Fibroblast of pulmonary artery (primary cell): Measurements from ENCODE around the gene ZNF548.

Experiments
- DNase-seq: peaks from one replicate; pipeline ENCODE4 v3.0.0-alpha.2; 2010; ENCODE audit warnings: low read depth
- H3K4me3 ChIP-seq: replicated peaks from 2 replicates; pipeline ENCODE4 v1.5.1; 2011; ENCODE audit warnings: low read depth, mild to moderate bottlenecking, control low read depth, low read length, moderate library complexity
- TF ChIP-seq, protein P1 (sequence below): IDR thresholded peaks from 2 replicates; pipeline ENCODE4 v1.5.1; 2011; ENCODE audit warnings: mild to moderate bottlenecking, control low read depth, low read length, inconsistent platforms; ENCODE audit errors: missing control alignments

Gene ZNF548

DNA sequence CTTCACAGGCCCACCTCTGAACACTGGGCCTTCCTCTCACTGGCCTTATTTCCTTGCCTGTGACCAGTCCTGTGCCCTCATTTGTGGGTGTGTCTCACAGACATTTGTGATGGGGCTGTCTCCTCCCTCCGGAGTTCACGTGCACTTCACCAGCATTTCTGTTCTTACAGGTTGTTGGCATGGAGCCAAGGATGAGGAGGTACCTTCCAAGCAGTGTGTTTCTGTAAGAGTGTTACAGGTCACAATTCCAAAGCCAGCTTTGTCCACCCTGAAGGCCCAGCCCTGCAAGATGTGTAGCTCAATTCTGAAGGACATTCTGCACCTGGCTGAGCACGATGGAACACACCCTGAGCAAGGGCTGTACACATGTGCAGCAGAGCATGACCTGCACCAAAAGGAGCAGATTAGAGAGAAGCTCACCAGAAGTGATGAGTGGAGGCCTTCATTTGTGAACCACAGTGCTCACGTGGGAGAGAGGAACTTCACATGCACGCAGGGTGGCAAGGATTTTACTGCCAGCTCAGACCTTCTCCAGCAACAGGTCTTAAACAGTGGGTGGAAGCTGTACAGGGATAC is 53.6 kb downstream of the ZNF548 start:
- no peak for DNase-seq
- TF ChIP-seq, protein P1, sequence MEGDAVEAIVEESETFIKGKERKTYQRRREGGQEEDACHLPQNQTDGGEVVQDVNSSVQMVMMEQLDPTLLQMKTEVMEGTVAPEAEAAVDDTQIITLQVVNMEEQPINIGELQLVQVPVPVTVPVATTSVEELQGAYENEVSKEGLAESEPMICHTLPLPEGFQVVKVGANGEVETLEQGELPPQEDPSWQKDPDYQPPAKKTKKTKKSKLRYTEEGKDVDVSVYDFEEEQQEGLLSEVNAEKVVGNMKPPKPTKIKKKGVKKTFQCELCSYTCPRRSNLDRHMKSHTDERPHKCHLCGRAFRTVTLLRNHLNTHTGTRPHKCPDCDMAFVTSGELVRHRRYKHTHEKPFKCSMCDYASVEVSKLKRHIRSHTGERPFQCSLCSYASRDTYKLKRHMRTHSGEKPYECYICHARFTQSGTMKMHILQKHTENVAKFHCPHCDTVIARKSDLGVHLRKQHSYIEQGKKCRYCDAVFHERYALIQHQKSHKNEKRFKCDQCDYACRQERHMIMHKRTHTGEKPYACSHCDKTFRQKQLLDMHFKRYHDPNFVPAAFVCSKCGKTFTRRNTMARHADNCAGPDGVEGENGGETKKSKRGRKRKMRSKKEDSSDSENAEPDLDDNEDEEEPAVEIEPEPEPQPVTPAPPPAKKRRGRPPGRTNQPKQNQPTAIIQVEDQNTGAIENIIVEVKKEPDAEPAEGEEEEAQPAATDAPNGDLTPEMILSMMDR, result no peak
- H3K4me3 ChIP-seq, result no peak overlapping the region

DNA sequence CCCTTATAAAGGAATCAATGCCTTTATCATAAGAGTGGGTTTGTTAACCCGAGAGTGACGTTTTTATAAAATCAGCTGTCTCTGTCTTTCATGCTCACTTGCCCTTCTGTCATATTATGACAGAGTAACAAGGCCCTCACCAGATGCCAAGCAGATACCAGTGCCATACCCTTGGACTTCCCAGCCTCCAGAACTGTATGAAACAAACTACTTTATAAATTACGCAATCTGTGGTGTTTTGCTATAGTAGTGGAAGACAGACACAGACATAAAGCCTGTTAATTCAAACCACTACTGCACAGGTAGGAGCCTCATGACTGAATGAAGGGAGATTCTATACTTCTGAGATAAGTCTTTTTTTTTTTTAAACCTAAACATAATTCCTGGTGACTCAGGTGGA is 62.7 kb downstream of the ZNF548 start:
- TF ChIP-seq, protein P1, result no peak
- H3K4me3 ChIP-seq, result no peak overlapping the region
- no peak for DNase-seq
